DMS53 (cell line): Measurements from ENCODE around the gene CLDN15.

Experiments
- DNase-seq: peaks from one replicate; lab custom pipeline; 2025; lab: John Stamatoyannopoulos, UW

Gene CLDN15

GRCh38 chr7:101244375-101245146 is 7.0 kb upstream of the CLDN15 start, which contains the start of gene FIS1:
FIS1 (minus strand) TSS chr7:101245081; CDS start chr7:101245004, 77 bp downstream.
- DNase-seq, result peak; percentile 98

GRCh38 chr7:101243646-101244374 is 6.2 kb upstream of the CLDN15 start:
- peak; percentile 63 for DNase-seq

GRCh38 chr7:101241443-101242349 is 4.1 kb upstream of the CLDN15 start:
- no peak for DNase-seq

GRCh38 chr7:101241015-101241363 is 3.4 kb upstream of the CLDN15 start:
- no peak for DNase-seq

DNA sequence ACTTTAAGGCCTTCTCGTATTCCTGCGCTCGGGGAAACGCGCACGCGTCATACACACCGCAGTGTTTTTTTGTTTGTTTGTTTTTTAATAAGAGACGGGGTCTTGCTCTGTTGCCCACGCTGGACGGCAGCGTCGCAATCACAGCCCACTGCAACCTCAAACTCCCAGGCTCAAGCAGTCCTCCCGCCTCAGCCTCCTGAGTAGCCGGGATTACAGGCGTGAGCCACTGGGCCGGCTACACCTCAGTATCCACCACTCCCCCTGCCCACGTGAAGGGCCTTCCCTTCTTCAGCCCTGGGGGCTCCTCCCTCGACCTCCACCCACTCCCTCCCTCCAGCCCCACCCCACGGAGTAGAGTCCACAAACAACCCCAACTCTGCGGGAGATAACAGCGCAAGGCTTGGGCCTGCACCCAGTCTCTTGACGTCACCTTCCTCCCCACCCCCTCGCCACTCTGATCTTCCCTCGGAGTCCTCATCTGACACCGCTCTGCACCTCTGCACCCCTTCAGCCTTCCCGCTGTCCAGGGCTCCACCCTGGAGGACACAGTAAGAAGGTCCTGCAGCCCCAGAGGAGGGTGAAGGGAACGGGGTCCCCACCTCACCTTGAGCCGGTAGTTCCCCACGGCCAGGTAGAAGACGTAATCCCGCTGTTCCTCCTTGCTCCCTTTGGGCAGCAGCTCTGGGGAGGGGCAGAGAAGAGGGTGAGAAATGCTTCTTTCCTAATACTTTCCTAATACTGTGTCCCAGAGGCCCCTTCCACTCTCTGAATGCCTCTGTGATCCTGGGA is 2.8 kb upstream of the CLDN15 start:
- no peak for DNase-seq

DNA sequence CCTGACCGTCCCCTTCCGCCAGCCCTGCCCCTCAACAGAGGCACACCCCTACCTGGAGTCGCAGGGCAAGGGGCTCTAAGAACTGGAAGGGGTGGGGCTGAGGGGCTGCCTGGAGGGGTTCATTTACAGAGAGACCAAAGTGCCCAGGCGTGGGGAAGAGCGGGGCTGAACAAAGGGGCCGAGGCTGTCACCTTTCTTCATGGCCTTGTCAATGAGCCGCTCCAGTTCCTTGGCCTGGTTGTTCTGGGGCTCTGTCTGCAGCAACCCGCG is 2.3 kb upstream of the CLDN15 start:
- no peak for DNase-seq

- no peak for DNase-seq
These were observed 1.8 kb upstream of the CLDN15 start for GRCh38 chr7:101239191-101239950.

DNA sequence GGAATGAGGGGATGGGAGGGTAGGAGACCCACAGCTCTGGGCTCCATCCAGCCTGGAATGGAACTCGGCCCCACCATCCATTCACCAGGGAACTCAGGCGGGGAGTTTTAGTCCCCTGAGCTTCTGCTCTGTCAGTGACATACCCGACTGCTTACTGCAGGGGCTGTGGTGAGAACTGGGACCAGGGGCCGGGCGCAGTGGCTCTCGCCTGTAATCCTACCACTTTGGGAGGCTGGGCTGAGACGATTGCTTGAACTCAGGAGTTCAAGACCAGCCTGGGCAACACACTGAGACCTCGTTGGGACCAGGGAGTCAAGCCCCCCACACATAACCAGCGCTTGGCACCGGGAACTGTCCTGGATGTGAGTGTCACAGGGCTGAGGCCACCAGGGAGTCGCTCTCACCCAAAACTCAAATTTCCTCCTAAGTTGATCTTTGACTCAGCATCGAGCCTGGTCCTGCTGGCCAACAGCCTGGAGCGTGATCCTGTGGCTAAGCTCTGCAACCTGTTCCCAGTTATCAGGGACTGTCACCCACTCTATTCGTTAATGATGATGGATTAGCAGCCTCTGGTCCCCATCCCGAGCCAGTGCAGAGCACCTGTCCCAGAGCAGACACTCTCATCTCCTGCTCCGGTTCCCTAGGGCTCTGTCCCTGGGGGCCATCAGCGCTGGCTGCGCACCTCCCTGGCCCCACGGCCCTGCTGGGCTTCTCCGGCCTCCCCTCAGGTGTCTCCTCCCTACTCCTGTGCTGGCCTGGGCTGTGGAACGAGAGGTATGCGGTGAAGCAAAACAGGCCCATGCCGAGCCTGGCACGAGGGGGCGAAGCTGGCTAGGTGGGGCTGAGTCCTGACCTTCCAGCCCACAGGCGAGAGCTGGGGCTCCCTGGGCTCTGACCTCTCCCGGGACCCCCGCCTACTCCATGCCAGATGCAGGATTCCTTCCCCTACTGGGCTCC is 902 bp upstream of the CLDN15 start:
- no peak for DNase-seq

- no peak for DNase-seq
These were observed 1.2 kb downstream of the CLDN15 start for GRCh38 chr7:101236292-101236835.

DNA sequence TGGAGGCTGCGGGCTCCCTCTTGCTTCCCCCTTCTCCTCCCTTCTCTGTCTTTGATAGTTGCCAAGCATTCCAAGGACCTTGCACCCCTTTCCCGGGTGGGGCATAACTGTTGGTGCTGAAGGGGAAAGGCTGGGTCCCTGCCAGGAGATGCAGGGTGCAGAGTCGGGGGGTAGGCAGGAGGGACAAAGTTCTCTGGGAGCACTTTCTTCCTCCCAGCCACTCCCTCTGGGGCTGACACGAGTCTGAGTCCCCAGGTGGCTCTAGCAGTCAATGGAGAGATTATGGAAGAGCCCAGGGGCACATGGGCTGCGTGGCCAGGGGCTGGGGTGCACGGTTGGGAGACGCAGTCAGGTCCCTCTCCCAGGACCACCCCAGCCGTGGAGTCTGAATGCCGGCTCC is 2.1 kb downstream of the CLDN15 start:
- no peak for DNase-seq

DNA sequence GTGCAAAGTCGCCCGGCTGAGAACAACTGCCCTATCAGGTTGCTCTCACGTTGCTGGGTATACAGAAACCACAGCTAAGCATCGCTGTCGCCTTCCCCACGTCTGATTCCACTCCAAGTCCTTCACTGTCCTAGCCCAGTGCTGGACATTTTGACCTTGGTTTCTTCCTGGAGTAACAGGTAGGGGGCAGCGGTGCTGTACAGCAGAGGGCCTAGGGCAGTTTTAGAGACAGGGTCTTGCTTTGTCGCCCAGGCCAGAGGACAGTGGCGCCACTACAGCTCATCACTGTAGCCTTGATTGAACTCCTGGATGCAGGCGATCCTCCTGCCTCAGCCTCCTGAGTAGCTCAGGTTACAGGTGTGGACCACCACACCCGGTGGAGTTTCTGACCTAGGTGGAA is 2.6 kb downstream of the CLDN15 start:
- DNase-seq, result peak; percentile 53

DNA sequence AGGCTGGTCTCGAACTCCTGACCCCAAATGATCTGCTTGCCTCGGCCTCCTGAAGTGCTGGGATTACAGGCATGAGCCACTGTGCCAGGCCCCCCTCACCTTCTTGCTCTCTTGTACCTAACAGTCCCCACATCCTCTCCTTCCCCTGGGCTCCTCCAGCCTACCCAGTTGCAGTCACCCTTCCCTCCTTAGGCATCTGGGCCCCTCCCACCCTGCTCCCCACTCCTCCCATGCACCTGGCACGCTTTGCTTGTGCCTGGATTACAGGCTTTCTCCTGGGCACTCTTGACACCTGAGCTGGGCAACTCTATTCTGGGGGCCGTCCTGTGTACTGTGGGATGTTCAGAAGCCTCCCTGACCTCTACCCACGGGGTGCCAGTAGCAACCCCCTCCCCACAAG is 3.0 kb downstream of the CLDN15 start:
- peak; percentile 43 for DNase-seq

DNA sequence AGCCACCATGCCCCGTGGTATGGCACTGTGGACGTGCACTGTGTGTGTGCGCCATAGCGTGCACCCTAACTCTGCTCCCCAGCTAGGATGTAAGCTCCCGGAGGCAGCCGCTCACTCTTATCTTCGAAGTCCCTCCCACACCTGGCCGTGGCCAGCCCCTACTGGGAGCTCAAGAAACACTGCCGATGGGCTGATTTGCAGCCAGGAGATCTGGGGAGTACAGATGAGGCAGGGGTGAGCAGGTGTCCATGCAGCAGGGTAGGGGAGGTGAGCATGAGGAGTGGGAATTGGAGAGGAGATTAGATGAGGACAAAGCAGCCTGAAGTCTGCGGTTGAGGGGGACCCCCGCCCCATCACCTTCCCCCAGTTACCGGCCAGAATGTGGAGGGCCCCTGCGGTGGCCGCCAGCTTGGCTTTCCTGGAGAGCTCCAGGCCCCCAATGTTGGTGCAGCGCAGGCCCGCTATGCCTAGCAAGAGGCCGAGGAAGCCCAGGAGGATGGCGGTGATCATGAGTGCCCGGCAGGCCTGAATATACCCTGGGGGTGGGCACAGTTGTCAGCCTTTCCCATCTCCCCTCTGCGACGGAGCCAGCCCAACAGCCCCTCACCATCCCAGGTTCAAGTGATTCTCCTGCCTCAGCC is 3.6 kb downstream of the CLDN15 start:
- no peak for DNase-seq

DNA sequence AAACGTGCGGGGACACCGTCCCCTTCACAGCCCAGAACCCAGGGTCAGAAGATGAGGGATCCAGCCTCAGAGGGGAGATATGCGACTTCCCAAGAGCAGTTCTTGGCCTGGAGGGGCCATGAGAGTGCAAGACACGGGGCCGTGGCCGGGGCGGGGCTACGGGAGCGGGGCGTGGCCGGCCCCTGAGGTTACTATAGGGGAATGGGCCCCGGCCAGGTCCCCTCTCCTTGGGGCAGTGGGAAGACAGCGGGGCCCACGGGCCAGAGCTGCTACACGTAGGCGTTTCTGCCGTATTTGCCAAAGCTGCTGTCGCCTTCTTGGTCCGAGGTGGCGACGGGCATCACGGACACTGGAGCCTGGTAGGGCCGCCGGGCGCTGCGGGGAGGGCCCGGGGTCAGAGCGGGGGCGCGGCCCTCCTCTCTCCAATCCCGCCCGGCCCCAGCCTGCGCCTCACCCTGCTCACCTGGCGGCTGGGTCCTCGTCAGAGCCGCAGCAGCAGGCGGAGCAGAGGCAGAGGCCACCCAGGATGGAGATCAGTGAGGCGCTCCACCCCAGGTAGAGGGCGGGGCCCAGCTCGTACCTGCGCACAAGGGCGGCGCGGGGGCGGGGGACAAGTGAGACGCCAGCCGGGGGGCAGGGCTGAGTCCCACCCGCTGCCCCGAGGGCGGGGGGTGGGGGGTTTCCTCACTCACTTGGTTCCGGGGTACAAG is 5.3 kb downstream of the CLDN15 start:
- DNase-seq, result peak; percentile 98

- DNase-seq, result peak; percentile 63
These were observed 6.0 kb downstream of the CLDN15 start for GRCh38 chr7:101231644-101232043.

DNA sequence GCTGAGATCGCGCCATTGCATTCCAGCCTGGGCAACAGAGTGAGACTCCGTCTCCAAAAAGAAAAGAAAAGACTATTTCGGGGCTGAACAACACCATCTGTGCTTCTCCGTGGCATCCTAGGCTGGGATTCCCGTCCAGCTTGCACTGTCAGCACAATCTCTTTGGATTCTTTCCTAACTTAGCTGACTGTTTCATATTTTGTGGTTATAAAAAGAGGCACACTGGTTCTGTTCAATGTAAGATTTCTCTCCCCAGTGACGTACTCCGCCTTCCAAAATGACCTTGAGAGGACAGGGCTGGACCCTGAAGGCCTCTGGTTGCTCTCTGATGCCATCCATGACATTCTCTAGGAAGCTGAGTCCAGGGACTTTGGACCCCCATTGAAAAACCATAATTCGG is 10.9 kb downstream of the CLDN15 start:
- no peak for DNase-seq

- DNase-seq, result no peak
These were observed 12.0 kb downstream of the CLDN15 start for GRCh38 chr7:101225650-101226049.

GRCh38 chr7:101223528-101223927 is 14.1 kb downstream of the CLDN15 start:
- DNase-seq, result no peak
